HEK293T (cell line): ENCODE results near the gene OS9.

Experiments
- ARNT ChIP-seq: fragments of 450-650 bp; IDR thresholded peaks from 2 replicates; pipeline ENCODE4 v1.6.1; 2017; ENCODE audit warnings: mild to moderate bottlenecking
- BHLHE40 ChIP-seq: fragments of 450-650 bp; IDR thresholded peaks from 2 replicates; pipeline ENCODE4 v1.6.1; 2016; ENCODE audit warnings: mild to moderate bottlenecking, moderate library complexity, borderline replicate concordance
- ELF4 ChIP-seq: fragments of 450-650 bp; IDR thresholded peaks from 2 replicates; pipeline ENCODE4 v1.6.1; 2017; ENCODE audit warnings: antibody characterized with exemption
- FOXA1 ChIP-seq: fragments of 450-650 bp; IDR thresholded peaks from 2 replicates; pipeline ENCODE4 v1.6.1; 2016; ENCODE audit warnings: mild to moderate bottlenecking
- FOXM1 ChIP-seq: fragments of 450-650 bp; IDR thresholded peaks from 2 replicates; pipeline ENCODE4 v1.6.1; 2017; ENCODE audit warnings: mild to moderate bottlenecking, borderline replicate concordance
- HDGF ChIP-seq: fragments of 450-650 bp; IDR thresholded peaks from 2 replicates; pipeline ENCODE4 v1.6.1; 2017; ENCODE audit warnings: antibody characterized with exemption, borderline replicate concordance
- SUZ12 ChIP-seq: fragments of 450-650 bp; IDR thresholded peaks from 2 replicates; pipeline ENCODE4 v1.6.1; 2016; ENCODE audit warnings: mild to moderate bottlenecking
- TARDBP ChIP-seq: fragments of 450-650 bp; IDR thresholded peaks from 2 replicates; pipeline ENCODE4 v1.6.1; 2016
- TF ChIP-seq, protein P1 (sequence below): fragments of 450-650 bp; IDR thresholded peaks from 2 replicates; pipeline ENCODE4 v1.6.1; 2016

DNA sequence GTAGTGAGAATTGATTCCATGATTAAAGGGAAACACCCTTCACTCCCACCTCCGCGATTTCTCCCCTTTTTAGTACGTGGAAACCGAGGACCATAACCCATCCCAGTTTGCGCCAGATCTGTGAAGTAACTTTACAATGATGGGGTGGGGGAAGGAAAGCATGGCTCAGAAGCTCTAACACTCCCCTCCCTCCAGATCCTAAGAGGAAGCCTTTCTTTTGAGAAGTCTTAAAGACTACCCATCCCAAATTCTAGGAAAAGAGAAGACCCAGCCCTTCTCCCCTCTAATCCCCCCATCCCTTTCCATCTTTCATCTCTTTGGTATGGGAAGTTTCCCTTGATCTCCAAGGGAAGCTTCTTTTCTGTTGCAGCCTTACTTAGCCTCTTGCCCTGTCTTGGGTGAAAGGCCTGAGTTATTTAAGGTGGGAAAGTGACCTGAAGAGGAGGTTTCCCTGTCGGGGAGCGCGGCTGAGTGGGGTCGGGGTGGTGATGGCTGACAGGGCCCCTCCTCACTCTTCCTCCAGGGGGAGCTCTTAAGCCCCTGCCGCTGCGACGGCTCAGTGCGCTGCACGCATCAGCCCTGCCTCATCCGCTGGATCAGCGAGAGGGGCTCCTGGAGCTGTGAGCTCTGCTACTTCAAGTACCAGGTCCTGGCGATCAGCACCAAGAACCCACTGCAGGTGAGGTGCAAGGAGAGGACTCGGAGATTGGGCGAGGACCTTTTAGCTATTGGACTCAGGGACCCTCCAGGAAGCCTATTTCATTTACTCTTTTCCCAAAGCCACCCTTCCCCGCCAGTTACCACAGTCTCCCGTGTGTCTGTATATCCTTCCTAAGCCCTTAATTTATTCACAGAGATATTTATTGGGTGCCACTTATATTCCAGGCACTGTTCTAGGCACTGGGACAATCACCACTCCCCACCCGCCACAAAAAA, 62.7 kb downstream of the OS9 start:
- TF ChIP-seq SUZ12 (no peak), FOXA1 (no peak), ELF4 (no peak), HDGF (no peak), FOXM1 (no peak), TARDBP (no peak), ARNT (no peak), BHLHE40 (no peak)
- TF ChIP-seq, protein P1, sequence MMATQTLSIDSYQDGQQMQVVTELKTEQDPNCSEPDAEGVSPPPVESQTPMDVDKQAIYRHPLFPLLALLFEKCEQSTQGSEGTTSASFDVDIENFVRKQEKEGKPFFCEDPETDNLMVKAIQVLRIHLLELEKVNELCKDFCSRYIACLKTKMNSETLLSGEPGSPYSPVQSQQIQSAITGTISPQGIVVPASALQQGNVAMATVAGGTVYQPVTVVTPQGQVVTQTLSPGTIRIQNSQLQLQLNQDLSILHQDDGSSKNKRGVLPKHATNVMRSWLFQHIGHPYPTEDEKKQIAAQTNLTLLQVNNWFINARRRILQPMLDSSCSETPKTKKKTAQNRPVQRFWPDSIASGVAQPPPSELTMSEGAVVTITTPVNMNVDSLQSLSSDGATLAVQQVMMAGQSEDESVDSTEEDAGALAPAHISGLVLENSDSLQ = peak; percentile 53
